Left renal pelvis (tissue), 4 donors: ENCODE measurements around the gene ZCCHC2. TPM values are rescaled to one million over a fixed set of nuclear protein-coding genes. Genes with fewer than 3 reads are reported as not detected.

Experiments used
- DNase-seq, 4 donors: peaks; one replicate each; pipeline ENCODE4 v3.0.0-alpha.2; 2013; ENCODE audit warnings: low read depth in 4 of 4, low spot score in 3 of 4
- polyA plus RNA-seq, 4 donors: library from polyadenylated mRNA; unstranded; fragments of 120-200 nt; gene quantifications; one replicate each; pipeline ENCODE4 v1.2.1, GENCODE V29; 2013; ENCODE audit not compliant: insufficient read length in 4 of 4

Gene ZCCHC2
- polyA plus RNA-seq, 4 donors: 10.1 to 18.6 (median 15.3) TPM

- DNase-seq: no peak
Measured at GRCh38 chr18:62509779-62510178, 13.0 kb upstream of the ZCCHC2 start.

DNA sequence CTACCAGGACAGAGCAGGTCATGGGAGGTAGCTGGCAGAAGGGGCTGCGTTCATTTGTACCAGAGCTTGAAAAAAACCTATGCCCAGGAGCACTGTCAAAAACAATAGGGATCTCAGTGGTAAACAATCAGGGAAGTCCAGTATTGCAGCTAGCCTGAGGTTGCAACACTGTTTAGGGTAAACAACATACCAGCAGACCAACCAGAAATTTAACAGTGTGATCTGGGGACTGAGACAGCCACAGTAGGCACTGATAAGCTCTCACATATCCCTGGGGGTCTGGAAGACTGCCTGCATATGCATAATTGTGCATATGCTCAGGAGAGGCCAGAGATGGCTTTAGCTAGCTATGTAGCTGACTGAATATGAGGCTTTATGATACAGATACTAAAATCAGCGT, 12.0 kb upstream of the ZCCHC2 start:
- DNase-seq: no peak

DNA sequence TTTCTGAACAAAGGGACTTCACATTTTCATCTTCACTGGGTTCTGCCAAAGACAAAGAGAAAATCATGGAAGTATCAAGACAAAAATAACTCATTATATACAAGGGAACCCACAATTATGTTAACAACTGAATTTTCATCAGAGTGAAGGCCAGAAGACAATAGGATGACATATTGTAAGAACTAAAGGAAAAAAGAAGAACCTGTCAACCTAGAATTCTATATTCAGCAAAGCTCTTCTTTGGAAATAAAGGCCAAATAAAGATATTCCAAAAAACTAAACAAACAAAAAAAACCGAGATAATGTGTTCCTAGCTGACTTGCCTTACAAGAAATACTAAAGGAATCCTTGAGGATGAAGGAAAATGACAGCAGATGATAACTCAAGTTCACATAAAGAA, 10.3 kb upstream of the ZCCHC2 start:
- DNase-seq: no peak

DNA sequence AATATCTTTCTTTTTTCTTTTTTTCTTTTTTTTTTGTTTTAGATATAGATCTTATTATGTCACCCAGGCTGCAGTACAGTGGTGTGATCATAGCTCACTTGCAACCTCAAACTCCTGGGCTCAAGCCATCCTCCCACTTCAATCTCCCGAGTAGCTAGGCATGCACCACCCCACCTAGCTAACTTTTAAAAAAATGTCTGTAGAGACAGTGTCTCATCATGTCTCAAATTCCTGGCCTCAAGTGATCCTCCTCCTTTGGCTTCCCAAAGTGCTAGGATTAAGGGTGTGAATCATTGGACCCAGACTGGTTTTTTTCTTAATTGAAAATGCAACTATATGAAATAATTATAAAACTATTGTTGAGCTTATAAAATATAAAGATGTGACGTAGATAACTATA, 9.8 kb upstream of the ZCCHC2 start:
- no peak for DNase-seq

DNA sequence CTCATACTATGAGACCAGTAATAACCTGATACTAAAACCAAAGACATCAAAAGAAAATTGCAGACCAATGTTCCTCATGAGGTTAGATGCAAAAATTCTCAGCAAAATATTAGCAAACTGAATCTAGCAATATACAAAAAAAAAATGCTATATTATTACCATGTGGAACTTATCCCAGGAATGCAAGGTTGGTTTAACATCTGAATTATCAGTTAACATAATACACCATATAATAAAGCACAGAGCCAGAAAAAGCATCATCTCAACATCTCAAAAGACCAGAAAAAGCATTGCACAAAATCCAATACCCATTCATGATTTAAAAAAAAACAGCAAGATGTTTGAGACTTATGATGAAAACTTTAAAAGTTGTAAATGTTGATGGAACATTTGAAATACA, 8.3 kb upstream of the ZCCHC2 start:
- DNase-seq: no peak

DNA sequence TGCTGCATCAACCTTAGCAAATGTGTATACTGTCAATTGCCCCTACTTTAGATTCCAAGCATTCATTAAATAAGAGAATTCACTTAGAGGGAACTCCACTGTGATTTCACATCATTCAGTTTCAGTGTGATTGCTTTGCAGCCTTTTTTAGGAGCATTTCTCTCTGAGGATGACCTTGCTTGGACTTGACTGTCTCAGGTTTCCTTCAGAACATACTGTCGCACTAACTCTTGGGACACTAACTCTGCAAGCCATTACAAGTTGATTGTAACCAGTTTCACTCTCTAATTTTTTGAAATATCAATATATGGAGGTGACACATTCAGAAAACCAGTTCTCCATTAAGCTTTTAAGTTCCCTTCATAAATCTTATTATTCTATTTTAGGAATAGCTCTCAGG, 6.6 kb upstream of the ZCCHC2 start:
- DNase-seq: no peak

GRCh38 chr18:62518460-62519375, 4.1 kb upstream of the ZCCHC2 start:
- DNase-seq: no peak

- no peak for DNase-seq
Measured at GRCh38 chr18:62519684-62520083, 3.1 kb upstream of the ZCCHC2 start.

DNA sequence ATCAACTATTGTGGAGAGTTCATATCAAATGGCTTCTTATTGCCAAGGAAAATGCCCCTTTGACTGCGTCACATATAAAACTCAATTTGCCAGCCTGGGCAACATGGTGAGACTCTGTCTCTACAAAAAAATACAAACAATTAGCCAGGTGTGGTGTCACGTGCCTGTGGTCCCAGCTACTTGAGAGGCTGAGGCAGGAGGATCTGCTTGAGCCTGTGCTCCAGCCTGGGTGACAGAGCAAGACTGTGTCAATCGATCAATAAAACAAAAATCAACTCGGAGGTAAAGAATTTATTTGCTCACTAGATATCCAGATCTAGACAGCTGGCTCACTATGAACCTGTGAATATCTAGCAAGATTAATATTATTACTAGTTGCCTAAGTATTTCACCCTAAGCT, 1.7 kb upstream of the ZCCHC2 start:
- no peak for DNase-seq

- no peak for DNase-seq
Measured at GRCh38 chr18:62521593-62521992, 1.2 kb upstream of the ZCCHC2 start.

DNA sequence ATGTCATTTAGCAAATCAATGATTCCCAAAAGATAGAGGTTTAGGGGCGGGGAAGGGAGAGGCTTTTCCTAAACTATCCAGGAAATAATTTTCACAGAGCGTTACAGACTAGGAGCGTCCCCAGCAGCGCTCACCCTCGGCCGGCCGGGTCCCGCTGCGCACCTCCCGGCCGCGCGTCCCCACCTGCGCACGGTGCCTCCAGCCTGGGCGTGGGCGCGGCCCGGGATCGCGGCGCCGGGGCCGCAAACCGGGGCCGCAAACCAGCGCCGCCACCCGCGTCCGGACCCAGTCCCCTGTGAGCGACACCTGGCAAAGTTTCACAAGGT, 684 bp upstream of the ZCCHC2 start:
- no peak for DNase-seq

DNA sequence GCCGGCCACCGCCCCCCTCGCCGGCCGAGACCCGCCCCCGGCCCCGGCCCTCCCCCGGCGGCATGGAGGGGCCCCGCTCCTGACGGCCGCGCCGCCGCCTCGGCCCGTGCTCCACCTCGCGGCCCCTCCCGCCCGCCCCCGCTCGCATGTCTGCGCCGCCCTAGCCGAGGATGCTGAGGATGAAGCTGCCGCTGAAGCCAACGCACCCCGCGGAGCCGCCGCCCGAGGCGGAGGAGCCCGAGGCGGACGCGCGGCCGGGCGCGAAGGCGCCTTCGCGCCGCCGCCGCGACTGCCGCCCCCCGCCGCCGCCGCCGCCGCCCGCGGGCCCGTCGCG, 397 bp downstream of the ZCCHC2 start:
- no peak for DNase-seq

GRCh38 chr18:62523631-62524439, 1.0 kb downstream of the ZCCHC2 start:
- DNase-seq: peak in 1 of 4 donors; percentile 28

GRCh38 chr18:62524440-62525200, 1.8 kb downstream of the ZCCHC2 start:
- peak in 1 of 4 donors; percentile 28 for DNase-seq

DNA sequence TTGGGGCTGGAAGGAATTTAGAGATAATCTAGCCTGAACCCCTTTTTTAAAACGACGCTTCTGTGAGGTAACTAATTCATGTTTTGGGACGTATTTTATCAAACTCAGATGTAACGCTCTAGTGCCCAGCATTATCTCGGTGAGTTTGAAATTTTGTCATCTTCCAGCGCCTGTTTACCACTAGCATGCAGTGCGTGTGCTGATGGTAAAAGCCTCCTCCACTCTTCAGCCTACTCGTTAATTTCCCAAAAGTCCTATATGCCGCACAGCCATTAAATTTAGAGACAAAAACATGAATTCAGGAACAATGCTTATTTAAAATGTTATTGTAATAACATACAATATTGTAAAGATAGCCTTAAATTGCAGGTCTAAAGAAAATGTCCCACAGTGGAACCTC, 2.8 kb downstream of the ZCCHC2 start:
- no peak for DNase-seq

DNA sequence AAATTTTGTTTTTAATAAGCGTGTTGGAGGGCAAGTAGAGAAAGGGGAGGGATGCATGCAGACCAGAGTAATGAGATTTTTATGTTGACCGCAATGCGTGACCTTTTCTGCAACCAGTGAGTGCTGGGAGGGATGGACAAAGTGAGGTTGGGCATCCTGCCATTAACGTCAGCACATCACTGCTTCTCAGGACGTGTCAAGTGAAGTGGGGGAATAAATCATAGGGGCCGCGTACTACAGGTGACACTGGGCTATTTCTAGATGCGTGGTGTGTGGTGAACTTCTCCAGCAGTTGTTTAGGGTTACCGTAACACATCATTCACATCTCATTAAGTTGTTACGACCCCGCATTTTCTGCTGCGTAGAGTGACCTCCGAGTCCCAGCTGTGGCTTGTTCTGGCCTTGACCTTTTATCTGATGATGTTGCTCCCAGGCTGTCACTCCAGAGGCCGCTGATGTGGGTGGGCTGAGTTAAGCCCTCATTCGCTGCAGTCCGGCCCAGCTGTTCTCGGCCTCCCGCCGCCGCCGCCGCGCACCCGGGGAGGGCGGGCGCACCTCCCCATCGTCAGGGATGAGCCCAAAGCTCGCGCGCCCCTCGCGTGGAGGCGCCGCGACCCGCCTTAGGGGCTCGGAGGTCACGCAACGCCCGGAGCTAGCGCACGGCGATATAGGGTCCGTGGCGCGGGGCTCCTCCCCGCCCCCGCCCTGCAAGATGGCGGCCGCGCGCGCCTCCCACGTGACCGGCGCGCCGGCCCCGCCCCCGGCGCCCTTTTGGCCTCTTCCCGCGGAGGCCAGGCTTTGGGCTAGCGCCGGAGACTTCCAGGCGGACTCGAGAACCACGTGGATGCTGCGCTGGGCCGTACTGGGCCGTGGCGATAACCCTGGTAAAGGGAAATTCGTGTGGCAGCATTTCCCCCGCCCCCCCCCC, 3.5 kb downstream of the ZCCHC2 start:
- peak in 2 of 4 donors; percentile 48 to 52 for DNase-seq

GRCh38 chr18:62529597-62529996, 6.8 kb downstream of the ZCCHC2 start:
- DNase-seq: no peak

- no peak for DNase-seq
Measured at GRCh38 chr18:62531078-62531477, 8.3 kb downstream of the ZCCHC2 start.

DNA sequence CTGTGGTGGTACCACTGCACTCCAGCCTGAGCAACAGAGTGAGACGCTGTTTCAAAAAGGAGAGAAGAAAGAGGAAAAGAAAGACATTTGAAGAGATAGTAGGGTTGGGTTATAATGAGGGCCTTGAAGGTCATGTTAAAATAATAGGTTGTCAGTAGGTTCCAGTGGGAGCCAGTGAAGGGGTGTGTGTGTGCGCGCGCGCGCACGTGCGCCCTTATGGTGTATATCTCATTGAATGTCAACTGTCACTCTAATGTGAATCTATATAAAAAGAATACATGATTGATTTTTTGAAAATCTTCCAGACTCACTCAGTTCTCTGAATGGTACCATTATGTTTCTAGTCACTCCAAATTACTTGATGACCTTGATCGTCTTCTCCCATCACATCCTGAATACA, 9.1 kb downstream of the ZCCHC2 start:
- DNase-seq: no peak

DNA sequence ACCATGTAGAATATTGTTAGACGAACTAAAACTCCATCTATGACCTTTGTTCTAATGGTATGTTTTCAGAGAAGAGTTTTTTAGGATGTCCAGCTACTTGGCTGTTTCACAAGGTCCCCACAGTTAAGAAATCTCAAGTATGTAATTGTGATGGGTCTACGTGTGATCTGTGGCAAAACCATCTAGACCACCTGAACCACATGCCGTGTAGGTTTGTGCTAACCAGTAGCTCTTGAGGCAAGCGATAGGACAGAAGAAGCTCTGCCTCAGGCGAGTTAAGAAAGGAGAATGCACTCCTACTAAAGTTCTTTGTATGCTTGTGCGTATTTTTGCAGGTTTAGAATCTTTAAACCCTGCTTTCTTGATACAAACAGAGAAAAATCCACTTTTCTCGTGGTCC, 13.2 kb downstream of the ZCCHC2 start:
- no peak for DNase-seq
